Ishikawa (cell line): ENCODE measurements around the gene SLC46A3.

ENCODE experiments used
- CEBPB ChIP-seq: IDR thresholded peaks from 2 replicates; pipeline ENCODE4 v1.6.1; 2012
- CREB1 ChIP-seq: IDR thresholded peaks from 2 replicates; pipeline ENCODE4 v1.6.1; 2012; ENCODE audit warnings: low read depth
- EGR1 ChIP-seq: IDR thresholded peaks from 2 replicates; pipeline ENCODE4 v1.6.1; 2012
- EP300 ChIP-seq: IDR thresholded peaks from 2 replicates; pipeline ENCODE4 v1.6.1; 2012; ENCODE audit warnings: borderline replicate concordance
- FOXM1 ChIP-seq: IDR thresholded peaks from 2 replicates; pipeline ENCODE4 v1.6.1; 2012; ENCODE audit warnings: low read depth, borderline replicate concordance
- MAX ChIP-seq: IDR thresholded peaks from 2 replicates; pipeline ENCODE4 v1.6.1; 2012
- NFIC ChIP-seq: IDR thresholded peaks from 2 replicates; pipeline ENCODE4 v1.6.1; 2012
- RAD21 ChIP-seq: IDR thresholded peaks from 2 replicates; pipeline ENCODE4 v1.6.1; 2012; ENCODE audit warnings: low read depth
- TAF1 ChIP-seq: IDR thresholded peaks from 2 replicates; pipeline ENCODE4 v1.6.1; 2012; ENCODE audit warnings: low read depth, mild to moderate bottlenecking
- TCF12 ChIP-seq: IDR thresholded peaks from 2 replicates; pipeline ENCODE4 v1.6.1; 2012; ENCODE audit warnings: low read depth
- TEAD4 ChIP-seq: IDR thresholded peaks from 2 replicates; pipeline ENCODE4 v1.6.1; 2012
- YY1 ChIP-seq: IDR thresholded peaks from 2 replicates; pipeline ENCODE4 v1.6.1; 2012; ENCODE audit warnings: low read depth
- ZBTB7A ChIP-seq: IDR thresholded peaks from 2 replicates; pipeline ENCODE4 v1.6.1; 2012; ENCODE audit warnings: low read depth
- TF ChIP-seq, protein P1 (sequence below): IDR thresholded peaks from 2 replicates; pipeline ENCODE4 v1.6.1; 2012; ENCODE audit warnings: low read depth, mild to moderate bottlenecking
- TF ChIP-seq, protein P2 (sequence below): IDR thresholded peaks from 2 replicates; pipeline ENCODE4 v1.6.1; 2012

Gene SLC46A3

GRCh38 chr13:28718543-28719226 lies at the start of gene SLC46A3:
Gene SLC46A3 (minus strand): TSS chr13:28718970. CDS start chr13:28717998, 972 bp downstream.
- TF ChIP-seq YY1, result no peak
- TF ChIP-seq MAX, result peak; percentile 64
- no peak for TF ChIP-seq TEAD4
- TF ChIP-seq TAF1, result 0 out of 2 replicates have a peak, but pooled peaks have one; percentile 24

DNA sequence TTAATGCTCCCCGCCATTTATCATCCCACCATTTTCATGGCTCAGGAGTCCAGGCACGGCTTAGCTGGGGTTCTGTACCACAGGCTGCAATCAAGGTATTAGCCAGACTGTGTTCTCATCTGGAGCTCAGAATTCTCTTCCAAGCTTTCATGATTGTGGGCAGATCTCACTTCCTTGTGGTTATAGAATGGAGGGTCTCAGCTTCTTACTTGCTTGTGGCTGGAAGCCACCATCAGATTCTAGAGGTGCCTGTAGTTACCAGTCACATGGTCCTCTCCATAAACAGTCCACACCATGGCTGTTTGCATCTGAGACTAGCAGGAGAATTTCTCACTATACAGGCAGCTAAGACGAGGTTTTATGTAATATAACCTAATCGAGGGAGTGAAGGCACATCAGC lies 45.1 kb upstream of the SLC46A3 start:
- TF ChIP-seq TEAD4 (no peak), CREB1 (no peak), FOXM1 (no peak)

- TF ChIP-seq MAX (no peak), TCF12 (no peak), TAF1 (no peak), TEAD4 (no peak), CEBPB (no peak), NFIC (no peak), RAD21 (no peak), EGR1 (no peak), FOXM1 (no peak), EP300 (no peak), ZBTB7A (no peak), YY1 (no peak)
- TF ChIP-seq, protein P1, sequence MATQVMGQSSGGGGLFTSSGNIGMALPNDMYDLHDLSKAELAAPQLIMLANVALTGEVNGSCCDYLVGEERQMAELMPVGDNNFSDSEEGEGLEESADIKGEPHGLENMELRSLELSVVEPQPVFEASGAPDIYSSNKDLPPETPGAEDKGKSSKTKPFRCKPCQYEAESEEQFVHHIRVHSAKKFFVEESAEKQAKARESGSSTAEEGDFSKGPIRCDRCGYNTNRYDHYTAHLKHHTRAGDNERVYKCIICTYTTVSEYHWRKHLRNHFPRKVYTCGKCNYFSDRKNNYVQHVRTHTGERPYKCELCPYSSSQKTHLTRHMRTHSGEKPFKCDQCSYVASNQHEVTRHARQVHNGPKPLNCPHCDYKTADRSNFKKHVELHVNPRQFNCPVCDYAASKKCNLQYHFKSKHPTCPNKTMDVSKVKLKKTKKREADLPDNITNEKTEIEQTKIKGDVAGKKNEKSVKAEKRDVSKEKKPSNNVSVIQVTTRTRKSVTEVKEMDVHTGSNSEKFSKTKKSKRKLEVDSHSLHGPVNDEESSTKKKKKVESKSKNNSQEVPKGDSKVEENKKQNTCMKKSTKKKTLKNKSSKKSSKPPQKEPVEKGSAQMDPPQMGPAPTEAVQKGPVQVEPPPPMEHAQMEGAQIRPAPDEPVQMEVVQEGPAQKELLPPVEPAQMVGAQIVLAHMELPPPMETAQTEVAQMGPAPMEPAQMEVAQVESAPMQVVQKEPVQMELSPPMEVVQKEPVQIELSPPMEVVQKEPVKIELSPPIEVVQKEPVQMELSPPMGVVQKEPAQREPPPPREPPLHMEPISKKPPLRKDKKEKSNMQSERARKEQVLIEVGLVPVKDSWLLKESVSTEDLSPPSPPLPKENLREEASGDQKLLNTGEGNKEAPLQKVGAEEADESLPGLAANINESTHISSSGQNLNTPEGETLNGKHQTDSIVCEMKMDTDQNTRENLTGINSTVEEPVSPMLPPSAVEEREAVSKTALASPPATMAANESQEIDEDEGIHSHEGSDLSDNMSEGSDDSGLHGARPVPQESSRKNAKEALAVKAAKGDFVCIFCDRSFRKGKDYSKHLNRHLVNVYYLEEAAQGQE, result no peak
These were observed 42.8 kb upstream of the SLC46A3 start for GRCh38 chr13:28761586-28761985.

- no peak for TF ChIP-seq CEBPB
- TF ChIP-seq TCF12, result no peak
- no peak for TF ChIP-seq ZBTB7A
- TF ChIP-seq EP300, result no peak
- no peak for TF ChIP-seq CREB1
- no peak for TF ChIP-seq FOXM1
- no peak for TF ChIP-seq RAD21
- TF ChIP-seq MAX, result no peak
- TF ChIP-seq TEAD4, result no peak
- TF ChIP-seq, protein P2, sequence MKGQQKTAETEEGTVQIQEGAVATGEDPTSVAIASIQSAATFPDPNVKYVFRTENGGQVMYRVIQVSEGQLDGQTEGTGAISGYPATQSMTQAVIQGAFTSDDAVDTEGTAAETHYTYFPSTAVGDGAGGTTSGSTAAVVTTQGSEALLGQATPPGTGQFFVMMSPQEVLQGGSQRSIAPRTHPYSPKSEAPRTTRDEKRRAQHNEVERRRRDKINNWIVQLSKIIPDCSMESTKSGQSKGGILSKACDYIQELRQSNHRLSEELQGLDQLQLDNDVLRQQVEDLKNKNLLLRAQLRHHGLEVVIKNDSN, result no peak
- no peak for TF ChIP-seq TAF1
- no peak for TF ChIP-seq NFIC
- no peak for TF ChIP-seq EGR1
These were observed 36.7 kb upstream of the SLC46A3 start for GRCh38 chr13:28755546-28755870.

GRCh38 chr13:28754698-28755545 lies 36.2 kb upstream of the SLC46A3 start:
- no peak for TF ChIP-seq CREB1
- TF ChIP-seq TEAD4, result no peak
- no peak for TF ChIP-seq CEBPB

GRCh38 chr13:28753946-28754345 lies 35.2 kb upstream of the SLC46A3 start:
- no peak for TF ChIP-seq CEBPB
- TF ChIP-seq RAD21, result no peak
- TF ChIP-seq, protein P1, result no peak
- TF ChIP-seq TAF1, result no peak
- no peak for TF ChIP-seq YY1
- no peak for TF ChIP-seq NFIC
- no peak for TF ChIP-seq MAX
- TF ChIP-seq ZBTB7A, result no peak
